ENCODE measurements around the gene FKBP4. TPM values are rescaled to one million over a fixed set of nuclear protein-coding genes. Genes with fewer than 3 reads are reported as not detected.

The FKBP4 gene
- total and polyA plus RNA-seq, 2 donors (not counting 3 experiments of a cell fraction or from before 2014, with no cell fraction given): 31.0 to 85.6 TPM

DNA sequence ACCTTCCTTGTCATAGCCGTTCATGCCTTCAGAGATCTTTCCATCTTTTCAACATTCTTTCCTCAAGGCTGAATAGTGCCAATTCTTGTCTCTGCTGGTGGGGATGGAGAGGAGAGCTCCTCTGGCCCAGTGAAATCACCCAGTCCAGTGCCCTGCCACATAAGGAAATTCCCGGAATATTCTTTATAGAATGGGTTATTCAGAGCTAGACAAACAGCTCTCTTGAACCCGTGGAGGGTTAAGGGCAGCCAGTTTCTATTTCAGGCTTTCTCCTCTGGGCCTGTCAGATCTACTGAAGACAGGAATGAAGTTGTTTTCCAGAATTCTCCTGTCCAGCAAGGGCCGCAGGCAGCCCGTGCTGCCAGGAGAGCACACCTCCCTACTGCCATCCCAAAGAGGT, 48.2 kb downstream of the FKBP4 start:
- BruUV-seq (replicated peaks): no TSS peak
- Histone ChIP-seq H3K9ac (replicated peaks; ENCODE audit: extremely low read depth, insufficient read depth, low read length) (no peak overlapping the region), H3K36me3 (ENCODE audit: control insufficient read depth in 2 of 2, extremely low read depth in 1 of 2, insufficient read depth in 2 of 2, low read length in 2 of 2) (no peaks in the 10 kb centered on the region), H3K9me1 (replicated peaks; ENCODE audit: control insufficient read depth, extremely low read depth, insufficient read depth, low read length) (no peaks in the 10 kb centered on the region), H3K27ac (ENCODE audit: insufficient read depth, low read depth, low read length) (no peak overlapping the region), H3K4me2 (ENCODE audit: insufficient read depth, low read length) (no peak overlapping the region), H3K4me1 (ENCODE audit: control insufficient read depth, extremely low read depth, insufficient read depth, low read length) (peaks cover 19% of the 10 kb centered on the region), H3K27me3 (ENCODE audit: control insufficient read depth in 2 of 2, insufficient read depth in 2 of 2, low read length in 2 of 2) (no peaks in the 10 kb centered on the region), H3K4me3 (replicated peaks in 1 of 3; ENCODE audit: insufficient read depth in 1 of 3, low read depth in 1 of 3, low read length in 3 of 3) (no peak overlapping the region), H3K9me3 (replicated peaks; ENCODE audit: control insufficient read depth, insufficient read depth, low read length) (no peaks in the 10 kb centered on the region), H3K79me2 (ENCODE audit: control insufficient read depth, insufficient read depth, low read length) (no peaks in the 10 kb centered on the region), H2AFZ (ENCODE audit: low read depth, low read length) (no peak overlapping the region), H4K20me1 (replicated peaks; ENCODE audit: control insufficient read depth, extremely low read depth, insufficient read depth, low read length) (no peaks in the 10 kb centered on the region)
- no peak for FAIRE-seq
- no peak for DNase-seq (ENCODE audit: low read depth, low spot score)
- dilution Hi-C loops (cut with MboI; ENCODE audit: extremely low pct_ligation_motif_present, low sequenced_read_pairs): no loop called here
- ChIA-PET CTCF (interaction anchor here (1.0 to 1.8 kb wide), 3 partner anchors 11 to 199 kb away, joined by 3 to 16 read pairs (median 4); no protein-coding TSS in a partner anchor), POLR2A (no interaction called here)
- TF ChIP-seq FOS (IDR thresholded peaks at IDR 0.05; ENCODE audit: borderline replicate concordance, insufficient read depth, low read length) (no peak), MAX (IDR thresholded peaks at IDR 0.05; ENCODE audit: insufficient read depth, insufficient read length) (no peak), EZH2 (IDR thresholded peaks at IDR 0.05; ENCODE audit: borderline replicate concordance, low read depth, low read length, severe bottlenecking) (no peak), MYC (IDR thresholded peaks at IDR 0.05; ENCODE audit: low read depth, low read length) (no peak), GATA2 (IDR thresholded peaks at IDR 0.05; ENCODE audit: insufficient read depth, insufficient read length, low read depth, low read length) (no peak), JUN (IDR thresholded peaks at IDR 0.05; ENCODE audit: borderline replicate concordance, insufficient read depth, insufficient read length, low read depth) (no peak), POLR2A (IDR thresholded peaks at IDR 0.05; ENCODE audit: low read depth, low read length) (no peak), POLR2AphosphoS5 (IDR thresholded peaks at IDR 0.05; ENCODE audit: insufficient read depth, low read depth, low read length) (no peak)
- TF ChIP-seq, protein P1, sequence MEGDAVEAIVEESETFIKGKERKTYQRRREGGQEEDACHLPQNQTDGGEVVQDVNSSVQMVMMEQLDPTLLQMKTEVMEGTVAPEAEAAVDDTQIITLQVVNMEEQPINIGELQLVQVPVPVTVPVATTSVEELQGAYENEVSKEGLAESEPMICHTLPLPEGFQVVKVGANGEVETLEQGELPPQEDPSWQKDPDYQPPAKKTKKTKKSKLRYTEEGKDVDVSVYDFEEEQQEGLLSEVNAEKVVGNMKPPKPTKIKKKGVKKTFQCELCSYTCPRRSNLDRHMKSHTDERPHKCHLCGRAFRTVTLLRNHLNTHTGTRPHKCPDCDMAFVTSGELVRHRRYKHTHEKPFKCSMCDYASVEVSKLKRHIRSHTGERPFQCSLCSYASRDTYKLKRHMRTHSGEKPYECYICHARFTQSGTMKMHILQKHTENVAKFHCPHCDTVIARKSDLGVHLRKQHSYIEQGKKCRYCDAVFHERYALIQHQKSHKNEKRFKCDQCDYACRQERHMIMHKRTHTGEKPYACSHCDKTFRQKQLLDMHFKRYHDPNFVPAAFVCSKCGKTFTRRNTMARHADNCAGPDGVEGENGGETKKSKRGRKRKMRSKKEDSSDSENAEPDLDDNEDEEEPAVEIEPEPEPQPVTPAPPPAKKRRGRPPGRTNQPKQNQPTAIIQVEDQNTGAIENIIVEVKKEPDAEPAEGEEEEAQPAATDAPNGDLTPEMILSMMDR (IDR thresholded peaks at IDR 0.05; ENCODE audit: extremely low read depth in 1 of 2, insufficient read depth in 1 of 2, low read depth in 1 of 2, low read length in 2 of 2): no peak
- intact Hi-C loops (cut with micrococcal nuclease): no loop called here
